Ovary (tissue), 10 donors: Measurements from ENCODE around the gene ZNF621. TPM values are rescaled to one million over a fixed set of nuclear protein-coding genes. Genes with fewer than 3 reads are reported as not detected.
A peak's percentile ranks its signal among the peaks of the same experiment; 100 is the strongest.

Experiments used
- DNase-seq, 5 donors: peaks; one replicate each; pipeline ENCODE4 v3.0.0-alpha.2; 2019 to 2020
- H3K27ac ChIP-seq, 2 donors: fragments of 200-600 bp; one replicate each; pipeline versions ENCODE4 v1.5.1 to v1.8.0; 2019 to 2022
- H3K27me3 ChIP-seq: fragments of 200-600 bp; one replicate; pipeline ENCODE4 v1.8.0; 2022
- H3K36me3 ChIP-seq: fragments of 200-600 bp; sonication (generic); one replicate; pipeline ENCODE4 v1.5.1; 2019
- H3K4me1 ChIP-seq: one replicate; pipeline ENCODE4 v1.8.1; 2013; ENCODE audit warnings: mild to moderate bottlenecking, moderate library complexity; ENCODE audit not compliant: insufficient read depth
- H3K4me3 ChIP-seq: fragments of 200-600 bp; sonication (generic); one replicate; pipeline ENCODE4 v1.5.1; 2017
- H3K9me3 ChIP-seq, 2 donors: fragments of 200-600 bp in 1 of 2; sonication (generic) in 1 of 2; one replicate each; pipeline versions ENCODE4 v1.5.1 to v1.8.1; 2013 to 2019; ENCODE audit warnings: mild to moderate bottlenecking in 1 of 2, moderate library complexity in 1 of 2
- EP300 ChIP-seq: sonication (generic); formaldehyde crosslinking; IDR thresholded peaks from one replicate; pipeline ENCODE4 v1.6.1; 2017; ENCODE audit warnings: antibody characterized with exemption
- POLR2A ChIP-seq: fragments of 450-650 bp; IDR thresholded peaks from one replicate; pipeline ENCODE4 v1.6.1; 2017; ENCODE audit warnings: antibody characterized with exemption, mild to moderate bottlenecking, moderate library complexity
- WGBS, 3 donors: extraction: QIAGEN DNeasy Blood & Tissue Kit in 1 of 3; methylation state at CpG; one replicate each; pipeline versions ENCODE4 v1.1.5 to v1.1.7; 2013 to 2017; 5-methylcytosine and 5-hydroxymethylcytosine counted together
- intact Hi-C, 4 donors: fragments of 100-400 bp; cut with DNase I; formaldehyde crosslinking; loops; one replicate each; pipeline versions ENCODE4 v1.11.0 to v1.15.1; 2022 to 2023
- long read RNA-seq, 3 donors: library from polyadenylated mRNA in 2 of 3; unstranded in 2 of 3; transcript quantifications; one replicate each; pipeline ENCODE4 v2.0.0 and lab custom pipeline, GENCODE V29; 2021 to 2026
- polyA plus RNA-seq, 2 donors: library from polyadenylated mRNA; stranded (reverse); fragments of 200-250 nt in 1 of 2; fragments of 350-450 nt in 1 of 2; fragmentation: Illumina TruSeq in 1 of 2; extraction: RNeasy Lipid Tissue Mini Kit (QIAGEN cat#74804) in 1 of 2; gene quantifications; one replicate each; pipeline ENCODE4 v1.2.3, GENCODE V29; 2013 to 2014
- total RNA-seq, 7 donors: library from RNA; depleted of rRNA in 2 of 7; stranded (reverse); fragments of >200 nt in 2 of 7; fragmentation: NEBNext Ultra II Directional in 3 of 7; extraction: Animal tissue kit (Norgen Biotek cat#: 25700) in 3 of 7; gene quantifications; one replicate each; pipeline versions ENCODE4 v1.1.0 to v1.2.4, GENCODE V29; 2016 to 2023
- TF ChIP-seq, protein P1 (sequence below), 3 donors: fragments of 450-650 bp in 2 of 3; fragments of 200-600 bp in 1 of 3; IDR thresholded peaks; one replicate each; pipeline versions ENCODE4 v1.5.1 to v1.8.0; 2016 to 2022; ENCODE audit warnings: antibody characterized with exemption in 3 of 3, mild to moderate bottlenecking in 1 of 3
- donor health status: DM: no; HTN: no; CAD: no; lungs with moderate emphysema.
- donor health status: DM: no; HTN: no; CAD: no.
- donor health status: Bipolar disorder and iron deficiency.
- donor health status: DM: yes; HTN: yes; CAD: no.
- donor health status: DM: no; HTN: no; CAD: no.
- donor health status: DM: yes; HTN: yes; CAD: no.

The ZNF621 gene
- total RNA-seq (10 to 100 TPM in 5 of 7 donors, 1 to 10 TPM in 2; 8.0 to 28.5 (median 17.6) TPM), polyA plus RNA-seq (10 to 100 TPM; 12.2 to 23.8 TPM)
- long read RNA-seq, donor 1, full-length matches to known transcripts = 6 of 10 reads
- long read RNA-seq, donor 1, partial matches to known transcripts = 0 of 10 reads
- long read RNA-seq, donor 1, other reads (novel, unspliced or antisense) = 4 of 10 reads
- long read RNA-seq, donor 2, full-length matches to known transcripts = 7 of 7 reads
- long read RNA-seq, donor 2, partial matches to known transcripts = 0 of 7 reads
- long read RNA-seq, donor 2, other reads (novel, unspliced or antisense) = 0 of 7 reads
- long read RNA-seq, donor 3, full-length matches to known transcripts = 4 of 9 reads
- long read RNA-seq, donor 3, partial matches to known transcripts = 0 of 9 reads
- long read RNA-seq, donor 3, other reads (novel, unspliced or antisense) = 5 of 9 reads

DNA sequence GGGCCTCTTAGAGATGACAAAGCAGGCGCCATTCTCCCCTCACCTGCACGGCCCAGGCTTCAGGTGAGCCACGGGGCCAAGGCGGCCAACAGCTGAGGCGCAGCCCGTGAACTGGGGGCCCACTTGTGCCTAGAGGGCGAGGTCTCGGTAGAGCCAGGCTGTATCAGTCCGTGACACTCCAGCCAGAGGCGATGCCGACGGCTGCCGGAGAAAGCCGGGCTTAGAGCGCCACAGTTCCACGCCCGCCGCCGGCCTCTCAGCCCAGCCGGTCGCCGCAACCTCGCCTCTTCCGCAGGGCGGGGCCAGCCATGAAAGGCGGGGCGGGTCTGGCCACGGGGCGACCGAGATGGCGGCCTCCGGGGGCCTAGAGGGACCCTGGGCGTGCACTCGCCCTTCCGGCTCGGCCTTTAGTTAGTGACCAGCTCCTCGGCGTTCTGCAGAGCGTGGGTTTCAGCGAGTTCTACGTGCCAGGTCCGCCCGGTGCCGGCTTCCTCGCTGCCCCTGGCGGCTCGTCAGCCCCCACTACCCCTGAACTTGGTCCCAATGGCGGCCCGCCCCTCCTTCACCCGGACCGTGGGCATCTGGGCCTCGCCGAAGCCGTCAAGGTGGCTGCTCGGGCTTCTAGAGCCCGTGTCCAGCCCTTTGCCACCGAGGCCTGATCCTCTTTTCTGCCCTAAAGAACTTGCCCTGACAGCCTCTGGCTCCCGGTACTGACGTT is at the start of gene ZNF621:
ZNF621 (plus strand) TSS at position 393 of the 718 bp plus-strand sequence. CDS start 881 bp downstream, outside the sequence.
- Histone ChIP-seq H3K27ac (peak within 1 kb of the TSS; percentile 54 to 72), H3K36me3 (no peaks in the 10 kb centered on the region), H3K4me1 (peaks cover 7% of the 10 kb centered on the region), H3K9me3 (peaks cover 0 to 6% of the 10 kb centered on the region in 2 donors), H3K4me3 (peak within 1 kb of the TSS; percentile 51), H3K27me3 (no peaks in the 10 kb centered on the region)
- TF ChIP-seq, protein P1, sequence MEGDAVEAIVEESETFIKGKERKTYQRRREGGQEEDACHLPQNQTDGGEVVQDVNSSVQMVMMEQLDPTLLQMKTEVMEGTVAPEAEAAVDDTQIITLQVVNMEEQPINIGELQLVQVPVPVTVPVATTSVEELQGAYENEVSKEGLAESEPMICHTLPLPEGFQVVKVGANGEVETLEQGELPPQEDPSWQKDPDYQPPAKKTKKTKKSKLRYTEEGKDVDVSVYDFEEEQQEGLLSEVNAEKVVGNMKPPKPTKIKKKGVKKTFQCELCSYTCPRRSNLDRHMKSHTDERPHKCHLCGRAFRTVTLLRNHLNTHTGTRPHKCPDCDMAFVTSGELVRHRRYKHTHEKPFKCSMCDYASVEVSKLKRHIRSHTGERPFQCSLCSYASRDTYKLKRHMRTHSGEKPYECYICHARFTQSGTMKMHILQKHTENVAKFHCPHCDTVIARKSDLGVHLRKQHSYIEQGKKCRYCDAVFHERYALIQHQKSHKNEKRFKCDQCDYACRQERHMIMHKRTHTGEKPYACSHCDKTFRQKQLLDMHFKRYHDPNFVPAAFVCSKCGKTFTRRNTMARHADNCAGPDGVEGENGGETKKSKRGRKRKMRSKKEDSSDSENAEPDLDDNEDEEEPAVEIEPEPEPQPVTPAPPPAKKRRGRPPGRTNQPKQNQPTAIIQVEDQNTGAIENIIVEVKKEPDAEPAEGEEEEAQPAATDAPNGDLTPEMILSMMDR (IDR thresholded peaks at IDR 0.05) = no peak
- peak; percentile 88 for TF ChIP-seq POLR2A
- DNase-seq = peak; percentile 88 to 94 (median 90)
- WGBS, 3 donors = 0 to 1% (median 1%) methylated on average over 37 to 59 of the region's 59 CpGs
- intact Hi-C loops = no loop called here

DNA sequence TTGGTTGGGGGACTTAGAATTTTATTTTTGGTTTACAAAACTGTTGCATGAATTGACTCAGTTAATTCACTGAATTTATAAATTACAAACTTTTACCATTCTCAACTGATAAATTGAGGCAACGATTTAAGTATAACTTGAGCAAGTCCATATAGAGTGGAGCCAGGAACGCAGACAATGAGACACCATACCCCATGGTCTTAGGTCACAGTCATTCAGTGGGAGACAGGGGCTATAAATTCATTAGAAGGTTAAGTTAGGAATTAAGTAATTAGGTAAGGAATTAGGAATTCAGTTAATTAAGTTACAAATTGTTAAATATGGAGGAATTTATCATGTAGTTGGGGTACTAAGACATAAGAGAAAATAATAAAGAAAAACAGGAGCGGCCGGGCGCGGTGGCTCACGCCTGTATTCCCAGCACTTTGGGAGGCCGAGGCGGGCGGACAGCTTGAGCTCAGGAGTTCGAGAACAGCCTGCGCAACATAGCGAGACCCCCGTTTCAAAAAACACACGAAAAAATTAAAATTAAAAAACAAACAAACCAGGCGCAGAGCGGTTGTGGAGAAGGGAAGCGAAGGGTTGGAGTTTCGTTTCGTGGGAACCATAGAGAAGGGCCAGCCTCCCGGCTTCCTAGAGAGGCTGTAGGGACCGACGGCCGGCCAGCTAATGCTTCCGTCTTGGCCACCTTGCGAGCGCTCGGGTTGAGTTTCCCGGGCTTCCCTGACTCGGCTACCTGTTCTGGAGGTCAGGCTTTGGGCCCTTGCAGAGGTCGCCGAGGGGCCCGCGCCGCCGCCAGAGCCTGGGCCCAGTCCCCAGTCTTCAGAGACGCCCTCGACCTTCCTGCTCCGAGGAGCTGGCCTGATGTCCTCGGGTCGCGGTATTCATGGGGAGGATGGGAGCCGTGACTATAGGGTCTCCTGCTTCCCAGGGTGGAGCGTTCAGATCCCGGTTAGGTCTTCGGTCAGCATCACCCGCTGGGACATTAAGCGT is 48.0 kb upstream of the ZNF621 start, which contains the start of gene ZNF619:
ZNF619 (plus strand) TSS at position 645 of the 993 bp plus-strand sequence. CDS start 858 bp downstream, outside the sequence.
- intact Hi-C loops = no loop called here
- Histone ChIP-seq H3K27ac (peak within 1 kb of the TSS in 1 of 2 donors; percentile 21), H3K27me3 (no peaks in the 10 kb centered on the region), H3K9me3 (no peaks in the 10 kb centered on the region), H3K36me3 (no peaks in the 10 kb centered on the region), H3K4me3 (peak within 1 kb of the TSS; percentile 96), H3K4me1 (peaks cover 4% of the 10 kb centered on the region)
- DNase-seq = peak; percentile 66 to 82 (median 74)
- WGBS, 3 donors = 4 to 8% (median 6%) methylated on average over 48 of the region's 48 CpGs
- no peak for TF ChIP-seq EP300
- no peak for TF ChIP-seq POLR2A
- TF ChIP-seq, protein P1 (IDR thresholded peaks at IDR 0.05) = no peak

DNA sequence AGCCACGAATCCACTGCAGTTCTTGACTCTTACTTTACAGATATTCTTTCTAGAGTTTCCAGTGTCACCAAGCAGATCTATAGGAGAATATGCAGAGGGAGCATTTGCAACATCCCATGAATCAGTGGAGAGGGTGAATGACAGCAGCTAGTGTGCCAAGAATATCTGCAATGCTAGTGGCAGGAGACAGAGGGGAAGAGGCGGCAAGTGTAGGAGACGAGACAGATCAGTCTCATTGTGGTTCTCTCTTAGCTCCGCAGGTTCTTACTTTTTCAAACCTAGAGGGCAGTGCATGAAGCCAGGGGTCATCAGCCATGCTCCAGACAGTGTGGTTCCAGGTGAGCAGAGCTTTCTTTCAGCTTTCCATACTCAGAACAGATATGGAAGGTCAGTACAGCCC is 47.1 kb upstream of the ZNF621 start:
- H3K27ac ChIP-seq = no peak overlapping the region
- intact Hi-C loops = no loop called here
- WGBS, 3 donors = 45 to 61% (median 50%) methylated on average over 4 of the region's 4 CpGs

More for the DNA sequence above, 47.1 kb upstream of the ZNF621 start:
- no peak for DNase-seq
- TF ChIP-seq EP300 (no peak), POLR2A (no peak)
- TF ChIP-seq, protein P1 (IDR thresholded peaks at IDR 0.05) = no peak
- Histone ChIP-seq H3K4me3 (peak overlapping the region; percentile 96), H3K9me3 (no peaks in the 10 kb centered on the region), H3K36me3 (no peaks in the 10 kb centered on the region), H3K27me3 (no peaks in the 10 kb centered on the region), H3K4me1 (peaks cover 4% of the 10 kb centered on the region)
